Measurements from ENCODE around the gene MGRN1. TPM values are rescaled to one million over a fixed set of nuclear protein-coding genes. Genes with fewer than 3 reads are reported as not detected.

The MGRN1 gene
- total RNA-seq, 1 experiment from 2014 or later = 22.7 TPM

GRCh38 chr16:4607841-4608703 lies 16.6 kb upstream of the MGRN1 start:
- intact Hi-C loops (cut with micrococcal nuclease) = no loop called here
- peaks cover 12% of the 10 kb centered on the region for H3K4me1 ChIP-seq (ENCODE audit: insufficient read depth, low read length)
- peaks cover 27% of the 10 kb centered on the region for H3K79me2 ChIP-seq (ENCODE audit: low read length)
- TF ChIP-seq EZH2phosphoT487 (IDR thresholded peaks at IDR 0.05; ENCODE audit: borderline replicate concordance, low read length) = no peak
- TF ChIP-seq, protein P1, sequence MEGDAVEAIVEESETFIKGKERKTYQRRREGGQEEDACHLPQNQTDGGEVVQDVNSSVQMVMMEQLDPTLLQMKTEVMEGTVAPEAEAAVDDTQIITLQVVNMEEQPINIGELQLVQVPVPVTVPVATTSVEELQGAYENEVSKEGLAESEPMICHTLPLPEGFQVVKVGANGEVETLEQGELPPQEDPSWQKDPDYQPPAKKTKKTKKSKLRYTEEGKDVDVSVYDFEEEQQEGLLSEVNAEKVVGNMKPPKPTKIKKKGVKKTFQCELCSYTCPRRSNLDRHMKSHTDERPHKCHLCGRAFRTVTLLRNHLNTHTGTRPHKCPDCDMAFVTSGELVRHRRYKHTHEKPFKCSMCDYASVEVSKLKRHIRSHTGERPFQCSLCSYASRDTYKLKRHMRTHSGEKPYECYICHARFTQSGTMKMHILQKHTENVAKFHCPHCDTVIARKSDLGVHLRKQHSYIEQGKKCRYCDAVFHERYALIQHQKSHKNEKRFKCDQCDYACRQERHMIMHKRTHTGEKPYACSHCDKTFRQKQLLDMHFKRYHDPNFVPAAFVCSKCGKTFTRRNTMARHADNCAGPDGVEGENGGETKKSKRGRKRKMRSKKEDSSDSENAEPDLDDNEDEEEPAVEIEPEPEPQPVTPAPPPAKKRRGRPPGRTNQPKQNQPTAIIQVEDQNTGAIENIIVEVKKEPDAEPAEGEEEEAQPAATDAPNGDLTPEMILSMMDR (conservative IDR thresholded peaks at IDR 0.05; ENCODE audit: low read depth, low read length) = no peak
- TF ChIP-seq EZH2 (IDR thresholded peaks at IDR 0.05; ENCODE audit: low read length, unreplicated experiment) = no peak
- BruUV-seq (replicated peaks) = no TSS peak
- H4K20me1 ChIP-seq (ENCODE audit: low read length) = peaks cover 6% of the 10 kb centered on the region; the same call in 1 of the 2 replicates
- no peaks in the 10 kb centered on the region for H3F3A ChIP-seq (ENCODE audit: low read length, unreplicated experiment)
- H3K9me3 ChIP-seq (ENCODE audit: low read length) = no peaks in the 10 kb centered on the region
- H3K4me3 ChIP-seq (ENCODE audit: low read length) = no peak overlapping the region
- ChIA-PET CTCF (interaction anchor here (0.6 kb wide), 1 partner anchor 91 kb away, joined by 3 read pairs; no protein-coding TSS in a partner anchor), POLR2A (ENCODE audit: unreplicated experiment) (no interaction called here)
- ATAC-seq (no peak), DNase-seq (no peak)
- no peak overlapping the region for H2AFZ ChIP-seq (ENCODE audit: low read length)
- H3K36me3 ChIP-seq (ENCODE audit: low read depth, low read length) = no peaks in the 10 kb centered on the region; the same call in 1 of the 2 replicates
- H3K4me2 ChIP-seq (ENCODE audit: low read length) = no peak overlapping the region
- H3K27me3 ChIP-seq (ENCODE audit: low read length) = no peaks in the 10 kb centered on the region
- H3K9ac ChIP-seq (ENCODE audit: low read length) = no peak overlapping the region
- no peaks in the 10 kb centered on the region for H3K9me2 ChIP-seq (replicated peaks; ENCODE audit: low read length)
- no peak overlapping the region for H3K27ac ChIP-seq (ENCODE audit: low read length)

- no peak for DNase-seq
- no peaks in the 10 kb centered on the region for H3K27me3 ChIP-seq (ENCODE audit: low read length)
- no peak overlapping the region for H3K4me3 ChIP-seq (ENCODE audit: low read length)
- no peaks in the 10 kb centered on the region; the same call in 1 of the 2 replicates for H3K36me3 ChIP-seq (ENCODE audit: low read depth, low read length)
- H4K20me1 ChIP-seq (ENCODE audit: low read length) = peaks cover 11% of the 10 kb centered on the region
- H3K79me2 ChIP-seq (ENCODE audit: low read length) = peaks cover 33% of the 10 kb centered on the region
- H3K4me2 ChIP-seq (ENCODE audit: low read length) = no peak overlapping the region
- POLR2A ChIA-PET (ENCODE audit: unreplicated experiment) = no interaction called here
- H2AFZ ChIP-seq (ENCODE audit: low read length) = no peak overlapping the region
- intact Hi-C loops (cut with micrococcal nuclease) = no loop called here
- no peak for ATAC-seq
- CTCF ChIA-PET = no interaction called here
- no peaks in the 10 kb centered on the region for H3K9me3 ChIP-seq (ENCODE audit: low read length)
- H3K27ac ChIP-seq (ENCODE audit: low read length) = no peak overlapping the region
- no peaks in the 10 kb centered on the region for H3K9me2 ChIP-seq (replicated peaks; ENCODE audit: low read length)
- no TSS peak for BruUV-seq (replicated peaks)
- peaks cover 15% of the 10 kb centered on the region for H3K4me1 ChIP-seq (ENCODE audit: insufficient read depth, low read length)
- no peak overlapping the region for H3K9ac ChIP-seq (ENCODE audit: low read length)
- TF ChIP-seq EZH2phosphoT487 (IDR thresholded peaks at IDR 0.05; ENCODE audit: borderline replicate concordance, low read length) (no peak), EZH2 (IDR thresholded peaks at IDR 0.05; ENCODE audit: low read length, unreplicated experiment) (no peak)
- TF ChIP-seq, protein P1 (conservative IDR thresholded peaks at IDR 0.05; ENCODE audit: low read depth, low read length) = no peak
- H3F3A ChIP-seq (ENCODE audit: low read length, unreplicated experiment) = no peaks in the 10 kb centered on the region
Observed at GRCh38 chr16:4608704-4608980, 16.0 kb upstream of the MGRN1 start.
